H1 (cell line): ENCODE results near the gene PSMC2. TPM values are rescaled to one million over a fixed set of nuclear protein-coding genes. Genes with fewer than 3 reads are reported as not detected.

Experiments
- CTCF ChIA-PET: fragments of 300-600 bp; sonication (Branson Sonifier 250); formaldehyde crosslinking; loops from one replicate; lab custom pipeline; 2021; ENCODE audit not compliant: partially characterized antibody; lab: Charles Lee
- POLR2A ChIA-PET: fragments of 300-600 bp; sonication (Branson Sonifier 250); formaldehyde crosslinking; loops from one replicate; lab custom pipeline; 2021; ENCODE audit warnings: inconsistent platforms; ENCODE audit not compliant: partially characterized antibody; lab: Charles Lee
- DNase-seq, 2 experiments: peaks; one replicate each; pipeline versions ENCODE4 v3.0.0 to v3.0.0-alpha.2; 2010 to 2022; ENCODE audit warnings: low spot score in 2 of 2, low read depth in 1 of 2, mixed read lengths in 1 of 2
- FAIRE-seq: peaks from 2 replicates; lab custom pipeline; 2011; peaks lifted over from hg19 to GRCh38; lab: Jason Lieb, UNC
- H2AFZ ChIP-seq: 2 replicates; pipeline ENCODE4 v1.8.1; 2012; ENCODE audit warnings: low read length, inconsistent platforms
- H2AK5ac ChIP-seq: 2 replicates; pipeline ENCODE4 v1.6.1; 2013; ENCODE audit warnings: low read depth, low read length
- H2BK120ac ChIP-seq: replicated peaks from 2 replicates; pipeline ENCODE3; 2013; ENCODE audit warnings: low read depth, low read length, inconsistent platforms
- H2BK12ac ChIP-seq: 2 replicates; pipeline ENCODE4 v1.6.1; 2013; ENCODE audit warnings: low read depth, low read length
- H2BK15ac ChIP-seq: 2 replicates; pipeline ENCODE4 v1.6.1; 2013; ENCODE audit warnings: low read length
- H2BK20ac ChIP-seq: 2 replicates; pipeline ENCODE4 v1.6.1; 2013; ENCODE audit warnings: low read length
- H2BK5ac ChIP-seq: 2 replicates; pipeline ENCODE4 v1.6.1; 2013; ENCODE audit warnings: low read depth, low read length
- H3K14ac ChIP-seq: 2 replicates; pipeline ENCODE4 v1.6.1; 2013; ENCODE audit warnings: inconsistent platforms; ENCODE audit not compliant: insufficient read length
- H3K18ac ChIP-seq: 2 replicates; pipeline ENCODE4 v1.6.1; 2013; ENCODE audit warnings: low read length; ENCODE audit errors: extremely low read depth
- H3K23ac ChIP-seq: 2 replicates; pipeline ENCODE4 v1.6.1; 2013; ENCODE audit warnings: inconsistent platforms; ENCODE audit not compliant: insufficient read length
- H3K23me2 ChIP-seq: 2 replicates; pipeline ENCODE4 v1.6.1; 2013; ENCODE audit warnings: low read depth, low read length
- H3K27ac ChIP-seq: 2 replicates; pipeline ENCODE4 v1.6.1; 2011; ENCODE audit warnings: low read depth, low read length, inconsistent platforms
- H3K27me3 ChIP-seq, 4 experiments: replicated peaks in 1 of 4; 1 replicate in 1 of 4; 2 replicates in 3 of 4; pipeline versions ENCODE4 v1.6.1 to v1.8.1; 2011 to 2013; ENCODE audit warnings: low read length in 3 of 4, mild to moderate bottlenecking in 3 of 4, inconsistent platforms in 2 of 4, mixed read lengths in 2 of 4, moderate library complexity in 1 of 4; ENCODE audit not compliant: control insufficient read depth in 3 of 4, insufficient read depth in 3 of 4; ENCODE audit errors: extremely low read depth in 1 of 4
- H3K36me3 ChIP-seq, 4 experiments: 2 replicates each; pipeline versions ENCODE4 v1.6.1 to v1.8.1; 2011 to 2013; ENCODE audit warnings: mild to moderate bottlenecking in 4 of 4, low read length in 3 of 4, moderate library complexity in 2 of 4, control low read depth in 1 of 4, inconsistent platforms in 1 of 4; ENCODE audit not compliant: insufficient read depth in 4 of 4, control insufficient read depth in 2 of 4
- H3K4ac ChIP-seq: replicated peaks from 2 replicates; pipeline ENCODE3; 2013; ENCODE audit warnings: low read length, low read depth, mixed read lengths, inconsistent platforms; ENCODE audit not compliant: insufficient read length
- H3K4me1 ChIP-seq, 4 experiments: replicated peaks in 1 of 4; 1 replicate in 1 of 4; 2 replicates in 3 of 4; pipeline versions ENCODE4 v1.6.1 to v1.8.1; 2011 to 2013; ENCODE audit warnings: low read length in 3 of 4, inconsistent platforms in 2 of 4, mixed read lengths in 1 of 4; ENCODE audit not compliant: insufficient read depth in 4 of 4, control insufficient read depth in 3 of 4
- H3K4me2 ChIP-seq, 2 experiments: 2 replicates each; pipeline versions ENCODE4 v1.6.1 to v1.8.1; 2011 to 2013; ENCODE audit warnings: low read depth in 2 of 2, low read length in 2 of 2, control low read depth in 1 of 2, inconsistent platforms in 1 of 2, mild to moderate bottlenecking in 1 of 2; ENCODE audit not compliant: insufficient read depth in 1 of 2
- H3K4me3 ChIP-seq, 4 experiments: fragments of 200-600, 300-600 bp in 1 of 4; sonication (generic), shearing (Covaris generic), sonication (Bioruptor Twin) in 1 of 4; 2 replicates each; pipeline versions ENCODE4 v1.5.1 to v1.8.1; 2011 to 2016; ENCODE audit warnings: low read length in 4 of 4, low read depth in 3 of 4, control low read depth in 2 of 4, inconsistent platforms in 2 of 4, mild to moderate bottlenecking in 2 of 4, mixed read lengths in 1 of 4, moderate library complexity in 1 of 4; ENCODE audit not compliant: insufficient read depth in 2 of 4; ENCODE audit errors: extremely low read depth in 1 of 4
- H3K56ac ChIP-seq: replicated peaks from 2 replicates; pipeline ENCODE3; 2013; ENCODE audit warnings: low read depth, mild to moderate bottlenecking, mixed read lengths, low read length, inconsistent platforms; ENCODE audit not compliant: insufficient read length
- H3K79me1 ChIP-seq: 2 replicates; pipeline ENCODE4 v1.6.1; 2013; ENCODE audit warnings: low read depth, low read length, control low read depth
- H3K79me2 ChIP-seq, 2 experiments: 2 replicates each; pipeline versions ENCODE4 v1.6.1 to v1.8.1; 2012 to 2013; ENCODE audit warnings: low read length in 2 of 2, mild to moderate bottlenecking in 2 of 2, inconsistent platforms in 1 of 2; ENCODE audit not compliant: insufficient read depth in 2 of 2, control insufficient read depth in 1 of 2
- H3K9ac ChIP-seq, 4 experiments: replicated peaks in 1 of 4; 1 replicate in 1 of 4; 2 replicates in 3 of 4; pipeline versions ENCODE4 v1.6.1 to v1.8.1; 2011 to 2013; ENCODE audit warnings: low read depth in 3 of 4, low read length in 3 of 4, control low read depth in 2 of 4, mild to moderate bottlenecking in 2 of 4, moderate library complexity in 2 of 4, inconsistent platforms in 1 of 4; ENCODE audit errors: extremely low read depth in 1 of 4
- H3K9me3 ChIP-seq, 2 experiments: 2 replicates each; pipeline versions ENCODE4 v1.6.1 to v1.8.1; 2012 to 2013; ENCODE audit warnings: mild to moderate bottlenecking in 2 of 2, moderate library complexity in 2 of 2, control low read depth in 1 of 2, inconsistent platforms in 1 of 2, low read depth in 1 of 2, low read length in 1 of 2, mixed read lengths in 1 of 2; ENCODE audit not compliant: insufficient read depth in 2 of 2
- H4K20me1 ChIP-seq, 2 experiments: replicated peaks in 1 of 2; 2 replicates each; pipeline versions ENCODE3 to v1.8.1; 2011 to 2013; ENCODE audit warnings: inconsistent platforms in 2 of 2, low read length in 2 of 2, mild to moderate bottlenecking in 1 of 2; ENCODE audit not compliant: insufficient read depth in 2 of 2, control insufficient read depth in 1 of 2
- H4K5ac ChIP-seq: 2 replicates; pipeline ENCODE4 v1.6.1; 2013; ENCODE audit warnings: low read length, low read depth, mixed read lengths, inconsistent platforms; ENCODE audit not compliant: insufficient read length
- H4K8ac ChIP-seq: 2 replicates; pipeline ENCODE4 v1.8.0; 2013; ENCODE audit warnings: mild to moderate bottlenecking, moderate library complexity, low read length, inconsistent platforms; ENCODE audit not compliant: insufficient read depth; ENCODE audit errors: extremely low read depth
- H4K91ac ChIP-seq: replicated peaks from 2 replicates; pipeline ENCODE3; 2013; ENCODE audit warnings: low read length, mixed read lengths, inconsistent platforms; ENCODE audit not compliant: insufficient read length
- BCL11A ChIP-seq, 2 experiments: IDR thresholded peaks; one replicate each; pipeline ENCODE4 v1.6.1; 2011; ENCODE audit warnings: low read depth in 2 of 2, low read length in 2 of 2, mild to moderate bottlenecking in 2 of 2
- CBX8 ChIP-seq: fragments of 300-800, 300-1000 bp; sonication (generic); IDR thresholded peaks from 2 replicates; pipeline ENCODE4 v1.7.1; 2016; ENCODE audit warnings: low read depth, low read length, borderline replicate concordance
- EP300 ChIP-seq, 2 experiments: IDR thresholded peaks; 1 replicate in 1 of 2; 2 replicates in 1 of 2; pipeline ENCODE4 v1.6.1; 2011 to 2012; ENCODE audit warnings: low read depth in 2 of 2, low read length in 2 of 2, mild to moderate bottlenecking in 2 of 2, borderline replicate concordance in 1 of 2, inconsistent platforms in 1 of 2, moderate library complexity in 1 of 2
- GABPA ChIP-seq: IDR thresholded peaks from 2 replicates; pipeline ENCODE4 v1.6.1; 2011; ENCODE audit warnings: mild to moderate bottlenecking, low read length, moderate library complexity, borderline replicate concordance; ENCODE audit not compliant: insufficient read depth
- HDAC2 ChIP-seq, 2 experiments: fragments of 300-600 bp in 1 of 2; sonication (generic) in 1 of 2; IDR thresholded peaks; 2 replicates each; pipeline ENCODE4 v1.6.1; 2011 to 2012; ENCODE audit warnings: low read depth in 2 of 2, low read length in 2 of 2, mild to moderate bottlenecking in 2 of 2, moderate library complexity in 2 of 2, borderline replicate concordance in 1 of 2, inconsistent platforms in 1 of 2
- JUND ChIP-seq: IDR thresholded peaks from 2 replicates; pipeline ENCODE4 v1.6.1; 2011; ENCODE audit warnings: mild to moderate bottlenecking, improper control_type of control experiment, low read length
- TAF1 ChIP-seq: IDR thresholded peaks from 2 replicates; pipeline ENCODE4 v1.6.1; 2011; ENCODE audit warnings: mild to moderate bottlenecking, low read depth, low read length
- WGBS, 2 experiments: shearing (Covaris generic) in 1 of 2; methylation state at CpG; one replicate each; pipeline versions ENCODE4 v1.1.6 to v1.1.7; 2013 to 2015; ENCODE audit warnings: low lambda C conversion rate in 2 of 2, mixed read lengths in 2 of 2, inconsistent platforms in 1 of 2, low coverage in 1 of 2, missing lambda C conversion rate in 1 of 2; ENCODE audit not compliant: insufficient replicate concordance in 2 of 2, insufficient coverage in 1 of 2, insufficient read length in 1 of 2; ENCODE audit errors: extremely low coverage in 1 of 2, missing lambda C conversion rate in 1 of 2; 5-methylcytosine and 5-hydroxymethylcytosine counted together
- long read RNA-seq, 2 experiments: library from RNA in 1 of 2; library from capped mRNA in 1 of 2; stranded (forward); transcript quantifications; one replicate each; pipeline ENCODE4 v2.0.0, GENCODE V29; 2021; ENCODE audit warnings: inconsistent platforms in 1 of 2
- polyA minus RNA-seq, 3 experiments: library from RNA; depleted of rRNA, polyadenylated mRNA; stranded (reverse); fragments of >200 nt; gene quantifications; 1 replicate in 2 of 3; 2 replicates in 1 of 3; pipeline ENCODE4 v1.2.3, GENCODE V29; 2011
- polyA plus RNA-seq, 7 experiments: library from polyadenylated mRNA; depleted of rRNA in 3 of 7; stranded (reverse) in 5 of 7; unstranded in 2 of 7; fragments of >200 nt in 5 of 7; fragments of 200-250 nt in 2 of 7; gene quantifications; 1 replicate in 5 of 7; 2 replicates in 1 of 7; 4 replicates in 1 of 7; pipeline versions ENCODE4 v1.2.1 to v1.2.3, GENCODE V29; 2011 to 2013; ENCODE audit warnings: missing spikeins in 2 of 7, mixed read lengths in 2 of 7
- total RNA-seq: library from RNA; stranded (reverse); fragmentation: NEBNext Ultra II Directional; extraction: Animal tissue kit (Norgen Biotek cat#: 25700); gene quantifications from 2 replicates; pipeline ENCODE4 v1.2.1, GENCODE V29; 2021

The PSMC2 gene
- total RNA-seq (139 and 141 TPM in 2 replicates), polyA plus RNA-seq (2011; rRNA removed) (50.5 and 80.9 TPM in 2 replicates), polyA minus RNA-seq (2011; rRNA and poly(A)+ RNA removed) (72.9 and 101 TPM in 2 replicates)
- 129 TPM for polyA plus RNA-seq (2011; cell fraction: cytosol; rRNA removed)
- polyA plus RNA-seq (2011; cell fraction: nucleus; rRNA removed): 26.6 TPM
- polyA plus RNA-seq (2012, experiment 1 of 2): 157 to 237 TPM (median 169 TPM) in 4 replicates
- polyA plus RNA-seq (2012, experiment 2 of 2): 17.2 TPM
- polyA plus RNA-seq (2013, experiment 1 of 2): 117 TPM
- 113 TPM for polyA plus RNA-seq (2013, experiment 2 of 2)
- polyA minus RNA-seq (2011; cell fraction: cytosol; rRNA and poly(A)+ RNA removed): 52.1 TPM
- 45.0 TPM for polyA minus RNA-seq (2011; cell fraction: nucleus; rRNA and poly(A)+ RNA removed)
- long read RNA-seq, experiment 1, transcript PSMC2-201 (12 exons, 2,637 nt): major isoform, 75 of 138 reads
- long read RNA-seq, experiment 1, partial matches to known transcripts: 46 of 138 reads
- long read RNA-seq, experiment 1, other reads (novel, unspliced or antisense): 17 of 138 reads
- long read RNA-seq, experiment 2, transcript PSMC2-201 (12 exons, 2,637 nt): major isoform, 372 of 413 reads
- long read RNA-seq, experiment 2, partial matches to known transcripts: 30 of 413 reads
- long read RNA-seq, experiment 2, other reads (novel, unspliced or antisense): 11 of 413 reads

GRCh38 chr7:103347507-103348267 is at the start of gene PSMC2:
TSS of gene PSMC2 (plus strand) at chr7:103347643. CDS start at chr7:103347712, 69 bp downstream.
- H2AK5ac ChIP-seq: no peak within 1 kb of the TSS
- no peak within 1 kb of the TSS for H2BK20ac ChIP-seq
- H4K8ac ChIP-seq: 0 out of 2 replicates have a peak within 1 kb of the TSS, but pooled peaks have one; percentile 95
- H3K4ac ChIP-seq: no peak within 1 kb of the TSS
- H3K9ac ChIP-seq: peak within 1 kb of the TSS; percentile 84 to 99 (median 92)
- H2BK15ac ChIP-seq: no peak within 1 kb of the TSS
- ChIA-PET POLR2A (interaction anchor here (0.9 to 1.4 kb wide), 6 partner anchors 9 to 272 kb away, joined by 3 to 5 read pairs (median 4); partner anchors contain the start of gene ARMC10), CTCF (interaction anchor here (1.4 to 1.8 kb wide), 2 partner anchors 18 to 58 kb away, joined by 3 to 8 read pairs; no protein-coding TSS in a partner anchor)
- peaks cover 0 to 5% (median under 1%) of the 10 kb centered on the region in 4 experiments; a peak in 4 of 8 replicates for H3K36me3 ChIP-seq
- peaks cover 8% of the 10 kb centered on the region; the same call in 1 of the 2 replicates for H3K79me1 ChIP-seq
- H3K23me2 ChIP-seq: peaks cover 8% of the 10 kb centered on the region
- H2AFZ ChIP-seq: peak within 1 kb of the TSS; percentile 24; the same call in 1 of the 2 replicates
- H3K56ac ChIP-seq: peak within 1 kb of the TSS; percentile 60
- H3K79me2 ChIP-seq: peaks cover 32 to 73% of the 10 kb centered on the region in 2 experiments
- H3K14ac ChIP-seq: no peak within 1 kb of the TSS
- no peaks in the 10 kb centered on the region for H3K9me3 ChIP-seq
- peaks cover 0 to 8% (median 2%) of the 10 kb centered on the region in 4 experiments; a peak in 2 of 7 replicates for H3K4me1 ChIP-seq
- H3K27ac ChIP-seq: peak within 1 kb of the TSS; percentile 81
- peaks cover 2 to 5% of the 10 kb centered on the region in 2 experiments for H4K20me1 ChIP-seq
- H3K4me2 ChIP-seq: peak within 1 kb of the TSS; percentile 52 to 71
- peak within 1 kb of the TSS; percentile 84 to 99 (median 96) for H3K4me3 ChIP-seq
- WGBS, 2 experiments: 2% methylated on average over 25 of the region's 25 CpGs; no CpG with 5 or more reads in 1 of the 2 experiments
- no peaks in the 10 kb centered on the region for H3K27me3 ChIP-seq
- H3K18ac ChIP-seq: peak within 1 kb of the TSS; percentile 81; the same call in 1 of the 2 replicates
- peak within 1 kb of the TSS; percentile 85 for H2BK5ac ChIP-seq
- peak within 1 kb of the TSS; percentile 80 for H4K5ac ChIP-seq
- H2BK120ac ChIP-seq: no peak within 1 kb of the TSS
- no peak within 1 kb of the TSS for H2BK12ac ChIP-seq
- DNase-seq: peak; percentile 49 to 76
- peak within 1 kb of the TSS; percentile 95 for H4K91ac ChIP-seq
- no peak within 1 kb of the TSS for H3K23ac ChIP-seq
- FAIRE-seq: no peak
- TF ChIP-seq BCL11A (IDR thresholded peaks at IDR 0.05; ENCODE audit: low read depth in 2 of 2, low read length in 2 of 2): no peak
- peak; percentile 99 for TF ChIP-seq GABPA
- peak; percentile 91 for TF ChIP-seq TAF1
- peak in 1 of 2 experiments; percentile 14; a peak in 1 of 3 replicates for TF ChIP-seq EP300 (IDR thresholded peaks at IDR 0.05; ENCODE audit: borderline replicate concordance in 1 of 2, low read depth in 2 of 2, low read length in 2 of 2)
- TF ChIP-seq HDAC2 (IDR thresholded peaks at IDR 0.05; ENCODE audit: borderline replicate concordance in 1 of 2, low read depth in 2 of 2, low read length in 2 of 2): peak; percentile 54 to 94; a peak in 2 of 4 replicates
- TF ChIP-seq CBX8: no peak
- TF ChIP-seq JUND: no peak
